Middle frontal gyrus (tissue), 1 donor: Measurements from ENCODE around the gene RPS6KL1.

Source experiments
- DNase-seq: peaks from one replicate; pipeline ENCODE4 v3.0.0-alpha.2; 2015; ENCODE audit warnings: low spot score; ENCODE audit errors: extremely low spot score

Gene RPS6KL1

GRCh38 chr14:74859757-74860552 lies 63.1 kb downstream of the RPS6KL1 start:
- DNase-seq: no peak

- DNase-seq: no peak
Observed at GRCh38 chr14:74858022-74858421, 65.0 kb downstream of the RPS6KL1 start.

GRCh38 chr14:74856366-74856765 lies 66.7 kb downstream of the RPS6KL1 start:
- no peak for DNase-seq

GRCh38 chr14:74855945-74856344 lies 67.1 kb downstream of the RPS6KL1 start:
- DNase-seq: no peak

- DNase-seq: no peak
Observed at GRCh38 chr14:74855021-74855420, 68.0 kb downstream of the RPS6KL1 start.
